Prostate gland (tissue), 2 donors: ENCODE measurements around the gene JMJD8.

Source experiments
- POLR2AphosphoS5 ChIP-seq: sonication (generic); formaldehyde crosslinking; IDR thresholded peaks from one replicate; pipeline ENCODE4 v1.6.1; 2017; ENCODE audit warnings: antibody characterized with exemption
- TF ChIP-seq, protein P1 (sequence below), 4 experiments: fragments of 200-600 bp in 2 of 4; fragments of 450-650 bp in 2 of 4; sonication (generic) in 2 of 4; IDR thresholded peaks; 1 replicate in 3 of 4; 2 replicates in 1 of 4; pipeline ENCODE4 v1.5.1; 2016 to 2019; ENCODE audit warnings: antibody characterized with exemption in 4 of 4, mild to moderate bottlenecking in 2 of 4, moderate library complexity in 2 of 4

- TF ChIP-seq, protein P1, sequence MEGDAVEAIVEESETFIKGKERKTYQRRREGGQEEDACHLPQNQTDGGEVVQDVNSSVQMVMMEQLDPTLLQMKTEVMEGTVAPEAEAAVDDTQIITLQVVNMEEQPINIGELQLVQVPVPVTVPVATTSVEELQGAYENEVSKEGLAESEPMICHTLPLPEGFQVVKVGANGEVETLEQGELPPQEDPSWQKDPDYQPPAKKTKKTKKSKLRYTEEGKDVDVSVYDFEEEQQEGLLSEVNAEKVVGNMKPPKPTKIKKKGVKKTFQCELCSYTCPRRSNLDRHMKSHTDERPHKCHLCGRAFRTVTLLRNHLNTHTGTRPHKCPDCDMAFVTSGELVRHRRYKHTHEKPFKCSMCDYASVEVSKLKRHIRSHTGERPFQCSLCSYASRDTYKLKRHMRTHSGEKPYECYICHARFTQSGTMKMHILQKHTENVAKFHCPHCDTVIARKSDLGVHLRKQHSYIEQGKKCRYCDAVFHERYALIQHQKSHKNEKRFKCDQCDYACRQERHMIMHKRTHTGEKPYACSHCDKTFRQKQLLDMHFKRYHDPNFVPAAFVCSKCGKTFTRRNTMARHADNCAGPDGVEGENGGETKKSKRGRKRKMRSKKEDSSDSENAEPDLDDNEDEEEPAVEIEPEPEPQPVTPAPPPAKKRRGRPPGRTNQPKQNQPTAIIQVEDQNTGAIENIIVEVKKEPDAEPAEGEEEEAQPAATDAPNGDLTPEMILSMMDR (IDR thresholded peaks at IDR 0.05), result no peak
- TF ChIP-seq POLR2AphosphoS5, result no peak
Measured at GRCh38 chr16:637081-638018, 46.8 kb downstream of the JMJD8 start.
